HepG2 (cell line): ENCODE measurements around the gene NDRG2. TPM values are rescaled to one million over a fixed set of nuclear protein-coding genes. Genes with fewer than 3 reads are reported as not detected.

ENCODE experiments used
- ADNP ChIP-seq: sonication (generic); formaldehyde crosslinking; IDR thresholded peaks from 2 replicates; pipeline ENCODE4 v1.4.0; 2020; ENCODE audit warnings: missing genetic modification reagents
- ARID3A ChIP-seq: IDR thresholded peaks from 2 replicates; pipeline ENCODE4 v1.6.1; 2012; ENCODE audit warnings: low read depth, low read length, improper control_type of control experiment
- CAMTA2 ChIP-seq: sonication (generic); formaldehyde crosslinking; IDR thresholded peaks from 2 replicates; pipeline ENCODE4 v1.4.0; 2020; ENCODE audit warnings: mild to moderate bottlenecking, missing genetic modification reagents, borderline replicate concordance
- DMTF1 ChIP-seq: sonication (generic); formaldehyde crosslinking; IDR thresholded peaks from 2 replicates; pipeline ENCODE4 v1.4.0; 2020; ENCODE audit warnings: mild to moderate bottlenecking, missing genetic modification reagents
- EHMT2 ChIP-seq: fragments of 200-600 bp; sonication (generic); IDR thresholded peaks from 2 replicates; pipeline ENCODE4 v1.7.0; 2017; ENCODE audit warnings: antibody characterized with exemption, low read depth, low read length, borderline replicate concordance
- FOSL2 ChIP-seq: sonication (generic); formaldehyde crosslinking; IDR thresholded peaks from 2 replicates; pipeline ENCODE4 v1.4.0; 2020; ENCODE audit warnings: missing genetic modification reagents
- FOXC1 ChIP-seq: sonication (generic); formaldehyde crosslinking; IDR thresholded peaks from 2 replicates; pipeline ENCODE4 v1.8.0; 2022; ENCODE audit warnings: mild to moderate bottlenecking, missing genetic modification reagents, borderline replicate concordance
- GRHL1 ChIP-seq: sonication (generic); formaldehyde crosslinking; conservative IDR thresholded peaks from 2 replicates; pipeline ENCODE4 v1.8.0; 2022; ENCODE audit warnings: missing genetic modification reagents
- HOXA9 ChIP-seq: sonication (generic); formaldehyde crosslinking; IDR thresholded peaks from 2 replicates; pipeline ENCODE4 v1.8.1; 2022; ENCODE audit warnings: missing genetic modification reagents, mild to moderate bottlenecking, moderate library complexity, borderline replicate concordance
- IRF2 ChIP-seq: IDR thresholded peaks from 2 replicates; pipeline ENCODE4 v1.6.1; 2018; ENCODE audit warnings: missing genetic modification reagents, missing compliant biosample characterization
- MIER3 ChIP-seq: IDR thresholded peaks from 2 replicates; pipeline ENCODE4 v1.6.1; 2016; ENCODE audit warnings: missing compliant biosample characterization, borderline replicate concordance
- MTF1 ChIP-seq: sonication (generic); formaldehyde crosslinking; IDR thresholded peaks from 2 replicates; pipeline ENCODE4 v1.5.0; 2020; ENCODE audit warnings: missing genetic modification reagents
- NR1H2 ChIP-seq: sonication (generic); formaldehyde crosslinking; IDR thresholded peaks from 2 replicates; pipeline ENCODE4 v1.8.1; 2022; ENCODE audit warnings: low read depth, missing genetic modification reagents, borderline replicate concordance
- ONECUT2 ChIP-seq: sonication (generic); formaldehyde crosslinking; IDR thresholded peaks from 2 replicates; pipeline ENCODE4 v1.4.0; 2020; ENCODE audit warnings: missing genetic modification reagents
- RFXANK ChIP-seq: IDR thresholded peaks from 2 replicates; pipeline ENCODE4 v1.6.1; 2016
- ZC3H13 ChIP-seq: sonication (generic); formaldehyde crosslinking; IDR thresholded peaks from 2 replicates; pipeline ENCODE4 v1.8.1; 2023; ENCODE audit warnings: mild to moderate bottlenecking, missing genetic modification reagents, moderate library complexity
- ZC3H4 ChIP-seq: sonication (generic); formaldehyde crosslinking; IDR thresholded peaks from 2 replicates; pipeline ENCODE4 v1.4.0; 2020; ENCODE audit warnings: missing genetic modification reagents, borderline replicate concordance
- ZFY ChIP-seq: sonication (generic); formaldehyde crosslinking; IDR thresholded peaks from 2 replicates; pipeline ENCODE4 v1.4.0; 2020; ENCODE audit warnings: missing genetic modification reagents
- ZNF225 ChIP-seq: sonication (generic); formaldehyde crosslinking; IDR thresholded peaks from 2 replicates; pipeline ENCODE4 v1.4.0; 2020; ENCODE audit warnings: mild to moderate bottlenecking, missing genetic modification reagents
- ZNF430 ChIP-seq: sonication (generic); formaldehyde crosslinking; IDR thresholded peaks from 2 replicates; pipeline ENCODE4 v1.9.0; 2021; ENCODE audit warnings: mild to moderate bottlenecking, missing genetic modification reagents
- ZNF441 ChIP-seq: sonication (generic); formaldehyde crosslinking; IDR thresholded peaks from 2 replicates; pipeline ENCODE4 v1.7.0; 2021; ENCODE audit warnings: missing genetic modification reagents, borderline replicate concordance
- ZNF546 ChIP-seq: sonication (generic); formaldehyde crosslinking; conservative IDR thresholded peaks from 2 replicates; pipeline ENCODE4 v1.8.1; 2023; ENCODE audit warnings: mild to moderate bottlenecking, missing genetic modification reagents
- ZNF557 ChIP-seq: sonication (generic); formaldehyde crosslinking; IDR thresholded peaks from 2 replicates; pipeline ENCODE4 v1.4.0; 2020; ENCODE audit warnings: missing genetic modification reagents
- ZNF724P ChIP-seq: sonication (generic); formaldehyde crosslinking; IDR thresholded peaks from 2 replicates; pipeline ENCODE4 v1.8.0; 2022; ENCODE audit warnings: missing genetic modification reagents, borderline replicate concordance
- ZNF850 ChIP-seq: sonication (generic); formaldehyde crosslinking; conservative IDR thresholded peaks from 2 replicates; pipeline ENCODE4 v1.9.0; 2021; ENCODE audit warnings: mild to moderate bottlenecking, missing genetic modification reagents
- polyA plus RNA-seq, 8 experiments: library from polyadenylated mRNA; depleted of rRNA in 3 of 8; stranded (reverse) in 7 of 8; unstranded in 1 of 8; fragments of >200 nt; fragmentation: Illumina TruSeq in 4 of 8; extraction: Trizol in 4 of 8; gene quantifications; 2 replicates each; pipeline versions ENCODE4 v1.2.1 to v1.2.3, GENCODE V29; 2011 to 2016; ENCODE audit warnings: low read depth in 4 of 8, missing spikeins in 1 of 8, mixed read lengths in 1 of 8; ENCODE audit not compliant: insufficient read depth in 1 of 8
- total RNA-seq, 5 experiments: library from RNA; depleted of rRNA; stranded (reverse); fragments of >200 nt; fragmentation: Illumina TruSeq; extraction: Trizol; gene quantifications; 2 replicates each; pipeline ENCODE4 v1.2.3, GENCODE V29; 2016; ENCODE audit warnings: low read depth in 1 of 5

The NDRG2 gene
- total and polyA plus RNA-seq, 2 of the 13 experiments (the other 11 are each of a cell fraction or from before 2014, with no cell fraction given): 27.2 to 189 TPM

- TF ChIP-seq ARID3A (no peak), MIER3 (CRISPR knock-in tag) (no peak), MTF1 (CRISPR knock-in tag) (no peak), ZNF724P (CRISPR knock-in tag) (no peak), FOSL2 (CRISPR knock-in tag) (0 out of 2 replicates have a peak, but pooled peaks have one; percentile 5), GRHL1 (CRISPR knock-in tag) (no peak), ADNP (CRISPR knock-in tag) (no peak), ZNF557 (no peak), EHMT2 (no peak), RFXANK (CRISPR knock-in tag) (no peak; the same call in 1 of the 2 replicates), ZC3H4 (CRISPR knock-in tag) (no peak), FOXC1 (CRISPR knock-in tag) (no peak; the same call in 1 of the 2 replicates), ONECUT2 (CRISPR knock-in tag) (no peak), HOXA9 (CRISPR knock-in tag) (no peak), ZC3H13 (CRISPR knock-in tag) (no peak), ZNF850 (peak; percentile 53; the same call in 1 of the 2 replicates), ZFY (CRISPR knock-in tag) (peak; percentile 38; the same call in 1 of the 2 replicates), ZNF546 (CRISPR knock-in tag) (0 out of 2 replicates have a peak, but pooled peaks have one; percentile 67), IRF2 (CRISPR knock-in tag) (peak; percentile 32; the same call in 1 of the 2 replicates), NR1H2 (no peak), CAMTA2 (CRISPR knock-in tag) (no peak), ZNF225 (CRISPR knock-in tag) (no peak), ZNF441 (no peak), ZNF430 (CRISPR knock-in tag) (peak; percentile 45; the same call in 1 of the 2 replicates), DMTF1 (no peak)
Observed at GRCh38 chr14:21068521-21069387, 43.9 kb upstream of the NDRG2 start (continued).
